ENCODE results near the gene C1R.

The C1R gene

DNA sequence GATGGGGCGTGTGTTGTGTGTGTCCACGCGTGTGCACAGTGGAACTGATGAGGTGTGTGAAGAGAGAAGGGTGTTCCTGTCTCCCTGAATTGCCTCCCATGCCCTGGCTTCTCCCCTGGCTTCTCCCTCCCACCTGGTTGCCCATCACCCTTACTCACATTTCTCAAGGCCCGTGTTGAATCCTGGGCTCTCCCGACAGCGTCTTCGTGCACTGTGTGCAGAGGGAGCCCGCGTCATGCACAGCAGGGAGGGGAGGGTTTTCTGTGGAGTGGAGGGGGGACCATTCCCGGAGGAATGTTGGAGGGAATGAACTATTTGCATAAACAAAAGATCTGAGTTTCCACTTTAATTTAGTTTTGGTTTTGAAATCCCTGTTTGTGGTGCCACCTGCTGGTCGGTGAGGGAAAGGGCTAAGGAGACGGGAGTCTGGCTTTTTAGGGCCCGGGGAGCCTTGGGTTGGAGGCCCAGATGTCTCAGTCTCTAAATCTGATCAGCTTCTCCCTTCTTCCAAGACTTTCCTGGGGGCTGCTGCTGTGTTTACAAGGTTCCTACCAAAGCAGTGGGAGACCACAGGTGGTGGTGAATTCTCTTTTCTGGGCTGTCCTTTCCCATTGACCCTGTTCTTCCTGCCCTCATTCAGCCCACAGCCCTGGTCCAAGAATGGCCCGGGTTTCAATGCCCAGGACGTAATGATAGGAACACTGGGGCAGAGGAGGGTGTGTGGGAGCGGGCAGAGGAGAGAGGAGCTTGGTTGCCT, at the start of gene C1R:
Gene C1R, minus strand, starts transcription at position 217 of the 757 bp plus-strand sequence. Its CDS starts 57 bp downstream, at position 160.
- DNase-seq, result no peak

DNA sequence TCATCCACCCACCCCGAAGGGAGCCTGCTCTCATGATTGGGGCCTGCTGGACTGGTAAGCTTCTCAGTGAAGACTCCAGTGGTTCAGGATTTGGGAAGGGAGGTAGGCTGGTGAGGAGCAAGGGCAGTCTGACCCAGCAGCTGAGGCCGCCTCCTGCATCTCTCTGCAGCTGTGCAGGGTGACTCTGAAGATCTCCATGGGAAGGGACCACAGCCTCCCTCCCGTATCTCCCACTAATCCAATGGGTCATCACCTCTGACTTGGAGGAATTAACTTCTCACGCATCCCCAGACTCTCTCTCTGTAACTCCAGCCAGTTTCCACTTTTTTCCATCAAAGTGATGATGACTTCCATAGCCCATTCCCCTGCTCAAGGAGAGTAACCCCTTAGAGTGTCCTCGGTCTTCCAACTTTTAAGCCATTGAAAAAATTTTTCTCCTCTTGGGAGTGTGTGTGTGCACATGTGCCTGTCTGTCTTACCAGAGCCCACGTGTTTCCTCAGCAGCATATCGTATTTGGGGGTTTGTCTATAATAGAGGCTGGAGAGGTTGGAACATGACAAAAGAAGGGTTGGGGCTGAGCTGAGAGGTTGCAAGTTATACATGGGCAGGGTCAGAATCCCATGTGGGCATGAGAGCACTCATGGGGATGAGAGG, 49.2 kb upstream of the C1R start:
- no peak for DNase-seq

DNA sequence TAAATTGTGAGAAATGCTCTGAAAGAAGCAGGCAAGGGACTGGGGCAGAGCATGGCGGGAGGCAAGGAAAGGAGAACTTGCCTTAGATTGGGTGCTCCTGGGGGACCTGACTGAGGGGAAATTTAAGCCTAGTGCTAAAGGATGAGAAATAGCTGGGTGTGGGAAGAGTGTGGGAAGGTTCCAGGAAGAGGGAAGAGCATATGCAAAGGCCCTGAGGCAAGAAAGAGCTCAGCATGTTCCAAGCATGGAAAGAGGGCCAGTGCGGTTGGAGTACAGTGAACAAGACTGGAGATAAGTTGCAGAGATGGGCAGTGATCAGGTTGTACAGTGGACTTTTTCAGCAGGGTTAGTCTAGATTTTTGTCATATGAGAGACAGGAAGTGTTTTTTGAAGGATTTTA, 47.0 kb upstream of the C1R start:
- DNase-seq, result no peak

DNA sequence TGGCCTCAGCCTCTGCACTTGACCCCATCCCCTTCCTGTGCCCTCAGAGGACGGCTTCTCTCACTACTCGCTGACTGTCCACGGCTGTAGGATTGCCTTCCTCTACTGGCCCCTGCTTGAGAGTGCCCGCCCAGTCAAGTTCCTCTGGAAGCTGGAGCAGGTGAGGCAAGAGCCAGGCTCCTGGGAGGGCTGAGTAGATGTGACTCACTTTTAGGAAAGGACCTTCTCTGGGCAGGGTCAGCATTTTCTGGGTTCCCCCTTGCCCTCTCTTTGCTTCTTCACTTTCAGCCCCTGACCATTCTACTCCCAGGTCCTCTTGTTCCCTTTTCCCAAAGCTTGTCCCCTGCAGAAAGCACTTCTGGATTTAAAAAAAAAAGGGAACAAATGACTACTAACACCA, 45.7 kb upstream of the C1R start:
- DNase-seq, result no peak

DNA sequence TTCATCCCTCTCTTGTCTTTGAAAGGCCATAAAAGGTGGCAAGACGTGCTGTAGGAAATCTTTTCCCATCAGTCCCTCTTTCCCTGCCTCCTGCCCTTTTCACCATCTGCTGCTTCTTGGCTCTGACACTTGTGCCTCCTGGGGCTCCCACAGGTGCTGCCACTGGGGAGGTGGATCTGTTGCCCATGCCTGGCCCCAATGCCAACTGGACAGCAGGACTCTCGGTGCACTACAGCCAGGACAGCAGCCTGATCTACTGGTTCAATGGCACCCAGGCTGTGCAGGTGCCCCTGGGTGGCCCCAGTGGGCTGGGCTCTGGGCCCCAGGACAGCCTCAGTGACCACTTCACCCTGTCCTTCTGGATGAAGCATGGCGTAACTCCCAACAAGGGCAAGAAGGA, 44.4 kb upstream of the C1R start:
- no peak for DNase-seq

DNA sequence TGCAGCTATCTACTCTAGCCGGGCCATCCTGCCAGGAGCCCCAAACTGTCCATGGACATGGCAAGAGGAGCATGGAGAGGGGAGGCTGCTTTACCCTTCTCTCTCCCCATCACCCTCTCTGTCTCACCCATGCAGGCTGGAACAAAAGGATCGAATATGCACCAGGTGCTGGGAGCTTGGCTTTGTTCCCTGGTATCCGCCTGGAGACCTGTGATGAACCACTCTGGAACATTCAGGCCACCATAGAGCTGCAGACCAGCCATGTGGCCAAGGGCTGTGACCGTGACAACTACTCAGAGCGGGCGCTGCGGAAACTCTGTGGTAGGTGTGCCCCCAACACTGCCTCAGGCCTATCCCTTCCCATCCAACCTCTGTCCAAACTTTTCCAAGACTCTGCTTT, 43.8 kb upstream of the C1R start:
- no peak for DNase-seq

DNA sequence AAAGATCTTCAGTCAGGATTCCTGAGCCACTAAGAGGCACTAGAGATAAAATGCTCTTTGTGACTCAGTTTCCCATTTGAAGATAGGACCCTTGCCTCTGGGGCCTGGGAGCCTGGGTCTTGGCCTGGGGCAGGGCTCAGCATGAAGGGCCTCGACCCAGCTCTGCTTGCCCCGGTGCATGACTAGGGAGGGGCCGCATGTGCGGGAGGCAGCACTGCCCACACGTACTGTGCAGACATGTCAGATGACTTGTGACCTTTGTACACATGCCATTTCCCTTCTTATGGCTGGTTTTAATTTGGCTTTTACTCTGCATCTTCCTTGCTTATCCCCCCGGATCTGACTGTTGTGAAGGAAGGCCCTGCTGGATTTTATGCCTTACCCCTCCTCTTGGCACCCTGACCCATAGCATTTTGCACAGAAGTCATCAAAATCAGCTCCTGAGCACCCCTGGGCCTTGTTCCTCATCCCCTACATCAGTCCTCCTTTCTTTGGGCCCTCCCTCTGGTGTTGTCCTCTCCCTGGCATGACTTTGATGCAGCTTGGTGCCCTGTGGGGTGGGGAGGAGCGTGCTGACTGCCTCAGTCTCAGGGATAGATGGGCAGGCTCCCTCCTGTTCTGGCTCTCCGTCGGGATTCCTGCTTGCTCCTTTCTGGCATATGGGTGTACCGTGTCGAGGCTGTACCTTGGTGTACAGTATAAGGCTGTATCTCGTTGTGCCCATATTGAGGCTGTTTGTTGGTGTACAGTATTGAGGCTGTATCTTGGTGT, 42.3 kb upstream of the C1R start:
- DNase-seq, result no peak

DNA sequence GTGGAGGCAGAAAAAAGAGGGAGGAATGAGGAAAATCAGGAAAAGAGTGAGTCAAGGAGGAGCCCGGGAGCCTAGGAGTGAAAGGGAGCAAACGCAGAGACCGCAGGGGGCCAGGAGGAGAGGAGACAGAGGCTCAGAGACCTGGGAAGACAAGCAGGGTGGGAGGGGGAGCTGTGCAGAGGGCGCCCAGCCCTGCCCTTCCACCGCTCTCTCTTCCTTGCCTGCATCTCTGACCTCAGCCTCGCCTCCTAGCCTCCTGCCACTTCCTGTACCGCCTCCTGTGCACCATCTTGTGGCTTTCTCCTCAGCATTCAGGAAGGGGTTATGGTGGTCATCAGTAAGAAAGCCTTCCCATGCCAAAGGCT, 39.2 kb upstream of the C1R start:
- DNase-seq, result no peak

DNA sequence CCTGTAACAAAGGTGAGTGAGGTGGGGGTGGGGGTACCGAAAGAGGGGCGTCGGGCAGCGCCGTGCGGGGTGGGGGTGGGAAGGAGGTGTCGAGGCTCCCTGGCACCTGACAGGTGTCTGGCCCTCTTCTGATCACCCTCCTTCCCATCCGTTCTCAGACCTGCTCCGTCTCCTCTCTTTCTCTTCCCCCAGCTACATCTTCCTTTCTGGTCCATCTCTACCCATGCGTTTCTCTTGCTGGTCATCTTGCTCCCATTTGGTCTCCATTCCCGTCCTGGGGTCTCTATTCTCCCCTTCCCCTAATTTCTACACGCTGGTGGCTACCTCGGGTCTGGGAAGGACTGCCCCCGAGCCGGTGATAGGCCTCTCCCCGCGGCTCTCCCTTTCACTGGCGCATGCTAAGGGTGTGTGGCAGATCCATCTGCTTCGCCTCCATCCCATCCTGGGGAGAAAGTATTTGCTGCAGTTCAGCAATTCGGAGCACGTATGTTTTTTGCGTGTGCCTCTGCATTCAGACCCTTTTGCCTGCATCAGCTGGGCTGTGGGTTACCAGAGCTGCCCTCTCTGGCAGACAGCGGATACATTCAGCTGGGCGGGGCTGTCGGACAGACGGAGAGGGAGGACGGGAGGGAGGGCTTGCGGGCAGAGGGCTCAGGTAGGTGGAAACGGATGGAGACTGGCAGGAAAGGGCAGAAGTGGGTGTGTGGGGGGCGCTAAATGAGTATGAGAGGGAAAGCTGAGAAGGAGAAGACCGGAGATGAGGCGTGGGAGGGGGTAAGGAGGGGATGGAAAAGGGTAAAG, 38.7 kb upstream of the C1R start:
- no peak for DNase-seq

DNA sequence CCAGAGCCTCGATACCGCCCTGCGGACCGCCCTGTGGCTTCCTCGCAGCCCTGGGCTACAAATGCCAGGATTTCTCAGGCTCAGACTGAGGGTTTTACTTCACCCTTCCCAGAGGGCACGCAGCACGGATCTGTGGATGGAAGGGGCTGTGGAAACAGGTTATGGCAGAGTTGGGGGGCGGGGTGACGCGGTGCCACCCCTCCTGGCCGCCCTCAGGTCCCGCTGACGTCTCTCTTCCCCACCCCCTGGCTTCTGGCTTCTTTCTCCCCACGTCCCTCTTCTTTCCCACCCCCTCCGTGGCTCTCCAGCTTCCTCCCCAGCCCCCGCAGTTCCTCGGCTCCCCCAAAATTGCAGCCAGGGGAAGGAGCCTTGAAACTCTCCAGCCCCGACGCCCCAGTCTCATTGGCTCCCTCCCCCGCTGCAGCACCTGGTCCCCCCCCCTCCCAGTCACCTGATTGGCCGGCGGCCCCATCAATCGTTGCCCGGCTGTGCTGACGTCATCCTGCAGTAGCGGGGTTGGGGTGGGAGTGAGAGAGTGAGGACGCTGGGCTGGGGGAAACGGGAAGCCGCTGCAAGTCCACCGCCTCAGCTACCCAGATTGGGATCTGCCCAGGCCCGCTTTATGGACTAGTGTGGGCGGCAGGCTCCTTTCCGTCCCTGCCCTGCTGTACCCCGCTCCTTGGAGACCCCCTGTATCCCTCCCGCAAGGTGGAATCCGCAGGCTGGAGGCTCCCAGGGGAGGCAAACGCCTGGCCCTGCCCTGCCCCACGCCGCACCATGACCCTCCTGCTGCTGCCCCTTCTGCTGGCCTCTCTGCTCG, 37.8 kb upstream of the C1R start, which contains the start of gene CLSTN3:
Gene CLSTN3, plus strand, starts transcription at position 500 of the 820 bp plus-strand sequence. Its CDS starts 278 bp downstream, at position 778.
- peak; percentile 36 for DNase-seq

DNA sequence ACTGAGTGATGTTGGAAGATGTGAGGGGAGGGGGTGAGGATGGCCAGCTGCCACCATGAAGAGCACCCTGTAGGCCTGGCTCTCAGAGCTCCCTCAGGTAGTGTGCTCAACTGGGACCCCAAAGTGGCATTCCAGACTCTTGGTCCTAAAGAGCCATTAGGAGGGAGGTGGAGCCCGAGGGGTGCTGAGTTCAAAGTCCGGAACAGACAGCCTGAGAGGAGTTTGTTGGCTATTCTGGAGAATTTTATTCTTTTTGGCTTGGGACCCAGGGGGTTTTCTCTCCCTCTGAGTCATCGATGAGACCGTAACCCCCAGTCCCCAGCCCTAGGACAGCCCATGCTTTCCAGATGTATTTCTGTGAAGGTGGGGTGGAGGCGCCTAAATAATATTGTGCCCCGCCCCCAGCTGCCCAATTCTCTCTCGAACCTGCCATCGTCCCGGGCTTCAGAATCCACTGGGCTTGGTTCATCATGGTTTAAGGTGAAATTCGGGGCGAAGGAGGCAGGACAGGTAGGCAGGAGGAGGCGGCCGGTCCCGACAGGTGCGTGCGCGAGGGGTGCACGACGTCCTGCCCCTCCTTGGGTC, 37.1 kb upstream of the C1R start:
- DNase-seq, result no peak

DNA sequence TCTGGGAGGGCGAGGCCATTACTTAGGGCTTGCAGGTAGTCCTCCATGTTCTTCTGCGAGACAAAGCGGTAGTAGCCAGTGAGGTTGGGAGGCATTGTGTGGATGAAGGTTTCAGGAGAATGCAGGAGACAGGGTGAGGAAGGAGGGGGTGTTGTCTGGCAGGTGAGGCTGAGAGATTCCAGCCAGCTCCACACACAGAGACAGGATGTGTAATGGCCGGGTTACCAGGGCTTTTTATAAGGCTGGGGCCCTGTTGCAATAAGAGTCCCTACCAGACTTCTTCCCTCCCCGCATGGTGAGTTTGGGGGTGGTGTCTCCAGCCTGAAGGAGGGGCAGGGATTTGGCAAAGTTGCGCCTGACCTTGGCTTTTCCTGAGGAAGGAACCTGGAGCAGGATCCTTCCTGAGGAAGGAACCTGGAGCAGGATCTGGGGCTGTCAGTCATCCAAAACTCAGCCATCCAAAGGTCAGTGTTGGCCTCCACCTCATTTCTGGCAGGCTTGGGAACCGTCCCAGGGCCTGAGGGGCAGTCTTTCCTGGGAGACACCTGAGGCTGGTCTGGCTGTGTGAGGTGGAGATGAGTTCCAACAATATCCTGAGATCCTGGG, 36.5 kb upstream of the C1R start, which contains the start of gene RBP5:
Gene RBP5, minus strand, starts transcription at position 209 of the 606 bp plus-strand sequence. Its CDS starts 114 bp downstream, at position 95.
- no peak for DNase-seq

DNA sequence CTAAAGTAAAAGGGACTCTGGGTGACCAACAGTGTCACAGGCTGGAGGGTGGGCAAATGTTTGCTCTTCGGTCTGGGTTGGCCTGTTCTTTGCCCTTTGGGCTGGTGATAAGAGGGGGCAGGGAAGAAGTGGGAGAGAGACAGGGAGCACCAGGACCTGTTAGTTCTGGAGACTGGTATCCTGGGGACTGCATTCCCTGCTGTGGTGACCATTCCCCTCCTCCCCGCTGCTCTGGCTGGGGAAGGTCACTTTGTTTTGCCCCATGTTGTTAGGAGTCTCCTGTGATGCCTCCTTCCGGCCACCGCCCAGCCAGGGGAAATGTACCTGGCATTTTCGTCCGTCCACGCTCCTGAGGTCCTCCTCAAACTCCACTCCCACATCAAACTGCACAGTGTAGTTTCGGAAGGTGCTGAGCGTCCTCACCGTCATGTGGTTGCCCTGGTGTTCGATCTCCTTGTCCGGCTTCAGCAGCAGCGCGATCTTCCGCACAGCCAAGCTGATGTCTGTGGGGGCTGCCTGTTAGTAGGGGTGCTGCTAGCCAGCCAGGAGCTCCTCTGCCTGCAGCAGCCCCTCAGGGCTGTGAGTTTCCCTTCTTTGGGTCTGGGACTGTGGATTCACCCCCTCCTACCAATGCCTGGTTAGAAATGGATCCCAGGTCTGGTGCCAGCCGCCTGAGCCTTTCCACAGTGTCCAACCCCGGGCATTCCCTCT, 35.8 kb upstream of the C1R start:
- no peak for DNase-seq

DNA sequence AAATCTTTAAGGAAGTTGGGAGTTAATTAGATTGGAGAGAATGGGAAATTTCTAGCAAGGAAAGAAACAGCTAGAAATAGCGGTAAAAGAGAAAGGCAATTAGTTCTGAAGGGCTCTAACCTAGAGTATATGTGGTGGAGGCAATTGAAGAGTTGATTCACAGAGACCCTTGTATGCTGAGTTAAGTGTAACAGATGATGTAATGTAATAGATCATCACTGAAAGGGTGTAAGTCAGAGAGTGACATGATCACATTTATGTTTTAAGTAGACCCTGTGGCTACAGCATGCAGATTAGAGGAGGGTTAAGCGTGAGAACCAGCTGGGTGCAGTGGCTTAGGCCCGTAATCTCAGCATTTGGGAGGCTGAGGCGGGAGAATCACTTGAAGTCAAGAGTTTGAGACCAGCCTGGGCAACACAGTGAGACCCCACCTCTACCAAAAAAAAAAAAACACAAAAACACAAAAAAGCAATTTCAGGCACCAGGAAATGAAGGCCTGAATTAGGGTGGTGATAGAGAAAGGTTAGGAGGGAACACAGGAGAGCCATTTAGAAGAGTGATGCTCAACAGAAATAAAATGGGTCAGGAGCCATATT, 33.5 kb upstream of the C1R start:
- no peak for DNase-seq

DNA sequence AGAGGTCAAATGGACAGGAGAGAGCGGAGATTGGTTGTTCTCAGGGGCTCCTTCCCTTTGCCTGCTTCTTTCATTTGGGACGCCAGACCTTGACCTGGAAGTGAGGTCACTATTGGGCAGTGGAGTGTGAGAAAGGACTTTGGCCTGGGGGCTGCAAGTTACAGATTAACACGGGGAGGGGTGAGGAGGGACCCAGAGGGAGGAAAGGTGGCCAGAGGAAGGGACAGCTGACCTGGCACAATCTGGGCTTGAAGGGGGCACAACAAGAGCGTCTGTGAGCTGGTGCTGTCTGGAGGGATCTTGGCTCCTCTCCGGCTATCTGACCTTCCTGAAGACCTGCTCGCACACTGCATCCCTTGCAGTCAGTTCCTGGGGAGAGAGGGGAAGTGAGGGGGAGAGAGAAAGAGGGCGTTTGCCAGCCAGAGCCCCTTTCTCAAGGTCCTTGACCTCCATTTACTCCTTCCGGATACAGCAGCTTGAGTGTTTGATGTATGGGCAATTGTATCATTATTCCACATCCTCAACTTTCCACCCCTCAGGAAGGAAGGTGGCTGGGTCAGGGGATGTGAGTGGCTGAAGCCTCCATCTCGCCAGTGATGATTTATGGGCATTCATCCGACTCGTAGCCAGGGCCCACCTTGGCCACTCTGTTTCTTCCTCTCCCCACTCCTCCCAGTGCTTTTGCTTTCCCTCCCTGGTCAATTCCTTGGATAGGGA, 31.7 kb upstream of the C1R start:
- no peak for DNase-seq

DNA sequence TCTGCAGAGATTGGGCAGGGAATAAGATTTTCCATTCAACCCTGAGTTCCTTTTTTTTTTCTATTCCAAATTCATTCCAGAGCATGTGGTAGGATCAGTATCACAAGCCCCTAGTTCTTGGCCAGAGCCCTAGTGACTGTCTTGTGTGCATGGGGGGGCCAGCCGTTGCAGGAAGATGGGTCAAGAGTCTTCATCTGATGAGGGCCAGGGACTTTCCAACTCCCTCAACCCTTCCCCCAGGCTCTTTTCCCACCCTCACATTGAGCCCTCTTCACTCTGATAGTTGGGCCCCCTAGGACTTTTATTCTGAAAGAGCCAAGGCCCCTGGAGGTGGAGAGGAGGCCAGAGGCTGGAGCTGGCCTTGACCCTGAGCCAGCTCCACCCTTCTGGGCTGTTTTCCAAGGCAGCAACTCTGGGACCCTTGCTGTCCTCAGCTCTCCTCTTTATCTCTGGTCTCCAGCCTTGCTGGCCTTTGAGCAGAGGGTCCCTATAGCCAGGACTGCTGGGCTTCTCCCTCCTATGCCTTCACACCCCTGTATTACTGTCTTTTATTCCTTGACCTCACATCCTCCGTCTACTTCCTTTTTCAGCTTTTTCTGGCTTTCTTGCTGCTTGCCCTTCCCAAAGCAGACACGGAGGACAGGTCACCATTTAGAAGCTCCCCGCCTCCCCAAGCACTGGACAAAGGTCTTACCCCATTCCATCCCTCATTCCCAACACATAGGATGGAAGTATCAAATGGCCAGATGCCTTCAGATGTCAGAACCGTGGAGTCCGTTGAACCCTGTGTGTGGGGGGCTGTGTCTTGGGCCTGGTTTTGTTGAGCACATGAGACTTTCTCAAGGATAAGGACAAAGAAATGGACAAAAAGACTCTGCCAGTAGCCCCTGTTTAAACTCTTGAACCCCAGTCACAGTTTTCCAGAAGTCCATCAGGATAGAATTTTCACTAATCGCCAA, 30.8 kb upstream of the C1R start:
- DNase-seq, result no peak

DNA sequence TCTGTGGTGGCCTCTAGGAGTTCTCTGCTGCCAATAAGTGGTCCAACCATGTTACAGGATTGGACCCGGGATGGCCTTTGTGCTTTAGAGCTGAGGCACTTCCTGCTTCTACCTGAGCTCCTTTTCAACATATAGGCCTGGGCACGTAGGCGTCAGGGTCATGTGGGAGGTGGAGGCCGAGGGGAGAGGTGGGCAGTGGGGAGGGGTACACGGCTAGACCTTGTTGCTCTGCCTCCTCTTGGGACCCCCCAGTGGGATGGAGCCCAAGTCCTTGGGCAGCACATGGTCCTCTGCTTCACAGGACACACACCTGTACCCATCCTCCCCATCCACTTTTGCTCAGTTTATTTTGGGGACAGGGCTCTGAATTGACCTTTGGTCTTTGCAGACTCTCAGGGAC, 29.1 kb upstream of the C1R start:
- DNase-seq, result no peak

DNA sequence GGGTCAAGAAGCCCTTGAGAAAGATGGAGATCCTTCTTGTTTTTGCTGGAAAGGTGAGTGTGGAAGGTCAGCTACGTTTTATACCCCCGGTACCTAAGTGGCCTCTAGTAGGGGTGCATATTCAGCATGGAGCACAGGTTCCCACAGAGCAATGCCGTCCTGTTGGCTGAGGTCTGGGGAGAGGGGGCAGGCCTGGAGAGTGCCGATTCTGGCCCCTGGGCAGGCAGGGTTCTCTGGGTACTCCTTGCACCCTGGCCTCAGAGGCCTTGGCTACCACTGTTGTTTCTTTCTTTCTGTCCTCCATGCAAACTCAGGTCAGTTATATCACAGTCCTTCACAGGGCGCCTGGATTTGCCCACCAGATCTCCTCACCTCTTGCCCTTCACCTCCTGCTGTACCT, 27.9 kb upstream of the C1R start:
- no peak for DNase-seq

All from NCI-H1417 treated with DMSO at 0.1 percent for 48 hours (cell line).